ENCODE measurements around the gene RAB3GAP1.
"Not testable (repeated sequence)": the region's sequence is repeated elsewhere in the genome, so short reads cannot be mapped to it uniquely, and the experiment has no call there.

RAB3GAP1 gene

GRCh38 chr2:135056790-135057189 is 4.7 kb downstream of the RAB3GAP1 start:
- no peak for DNase-seq

GRCh38 chr2:135059577-135059976 is 7.5 kb downstream of the RAB3GAP1 start:
- no peak for DNase-seq

GRCh38 chr2:135063210-135063609 is 11.1 kb downstream of the RAB3GAP1 start:
- no peak for DNase-seq

- DNase-seq: no peak
These were observed 12.1 kb downstream of the RAB3GAP1 start for GRCh38 chr2:135064149-135064548.

- DNase-seq: no peak
These were observed 14.6 kb downstream of the RAB3GAP1 start for GRCh38 chr2:135066710-135067109.

GRCh38 chr2:135072125-135072997 is 20.3 kb downstream of the RAB3GAP1 start:
- no peak for DNase-seq

GRCh38 chr2:135074216-135074615 is 22.1 kb downstream of the RAB3GAP1 start:
- no peak for DNase-seq

GRCh38 chr2:135076556-135076955 is 24.5 kb downstream of the RAB3GAP1 start:
- DNase-seq: no peak

GRCh38 chr2:135078417-135078816 is 26.3 kb downstream of the RAB3GAP1 start:
- DNase-seq: no peak

- DNase-seq: no peak
These were observed 34.1 kb downstream of the RAB3GAP1 start for GRCh38 chr2:135086222-135086621.

GRCh38 chr2:135089597-135089996 is 37.5 kb downstream of the RAB3GAP1 start:
- DNase-seq: not testable (repeated sequence)

- no peak for DNase-seq
These were observed 39.6 kb downstream of the RAB3GAP1 start for GRCh38 chr2:135091681-135092080.

- DNase-seq: no peak
These were observed 41.1 kb downstream of the RAB3GAP1 start for GRCh38 chr2:135093193-135093592.

- DNase-seq: no peak
These were observed 41.7 kb downstream of the RAB3GAP1 start for GRCh38 chr2:135093670-135094330.

- no peak for DNase-seq
These were observed 42.4 kb downstream of the RAB3GAP1 start for GRCh38 chr2:135094508-135094907.

GRCh38 chr2:135095591-135095990 is 43.5 kb downstream of the RAB3GAP1 start:
- DNase-seq: no peak

GRCh38 chr2:135096665-135097446 is 44.8 kb downstream of the RAB3GAP1 start:
- no peak for DNase-seq

- no peak for DNase-seq
These were observed 45.6 kb downstream of the RAB3GAP1 start for GRCh38 chr2:135097532-135098231.

GRCh38 chr2:135099802-135100483 is 47.9 kb downstream of the RAB3GAP1 start:
- no peak for DNase-seq

- DNase-seq: no peak
These were observed 51.8 kb downstream of the RAB3GAP1 start for GRCh38 chr2:135103843-135104242.

- DNase-seq: not testable (repeated sequence)
These were observed 53.6 kb downstream of the RAB3GAP1 start for GRCh38 chr2:135105513-135106316.
